Activated CD4-positive, alpha-beta T cell treated with anti-CD3 and anti-CD28 coated beads, Interleukin-2, amount 50 U/mL, for 4 hours (primary cell): Measurements from ENCODE around the gene HIVEP1.
"Not testable (repeated sequence)": the region's sequence is repeated elsewhere in the genome, so short reads cannot be mapped to it uniquely, and the experiment has no call there.

Experiments
- DNase-seq, 2 experiments: peaks; one replicate each; pipeline ENCODE4 v3.0.0-alpha.2; 2020

Gene HIVEP1

GRCh38 chr6:12163744-12164507, 151.8 kb downstream of the HIVEP1 start:
- no peak for DNase-seq

- DNase-seq = no peak
Observed at GRCh38 chr6:12164508-12164770, 152.3 kb downstream of the HIVEP1 start.

DNA sequence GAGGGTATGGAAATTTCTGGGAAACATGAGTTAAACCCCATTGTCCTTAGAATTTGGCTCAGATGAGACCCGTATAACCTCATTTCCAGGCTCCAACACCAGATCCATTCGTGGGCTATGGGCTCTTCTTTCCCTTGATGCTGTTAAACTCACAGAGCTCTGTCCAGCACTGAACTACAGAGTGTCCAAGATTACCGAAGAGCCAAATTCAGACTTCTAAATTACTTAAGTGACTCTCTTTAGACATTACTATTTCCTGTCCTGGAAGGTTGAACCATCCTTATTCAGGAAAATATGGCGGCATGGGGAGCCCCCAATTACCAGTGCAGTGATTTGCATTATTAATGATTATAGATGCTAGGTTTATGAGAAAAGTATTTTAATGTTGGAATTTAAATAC, 153.2 kb downstream of the HIVEP1 start:
- no peak for DNase-seq

- DNase-seq = no peak
Observed at GRCh38 chr6:12165722-12166280, 153.7 kb downstream of the HIVEP1 start.

DNA sequence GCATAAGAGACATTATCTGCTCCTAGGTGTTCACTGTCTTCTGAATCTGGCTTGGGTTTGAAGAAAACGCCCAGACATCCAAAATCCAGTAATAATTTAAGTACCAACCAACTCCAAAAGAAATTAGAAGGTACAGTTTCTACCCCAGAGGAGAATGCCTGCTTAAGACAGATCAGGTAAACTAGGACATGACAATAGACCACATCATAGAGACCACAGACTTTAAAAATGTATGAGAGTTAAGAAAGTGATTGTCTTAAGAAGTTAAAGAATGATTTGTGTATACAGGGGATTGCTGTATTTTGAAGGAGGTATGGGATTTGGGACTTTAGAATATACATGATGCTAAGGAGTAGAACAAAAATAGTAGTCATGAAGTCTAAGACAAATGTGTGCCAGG, 157.3 kb downstream of the HIVEP1 start:
- DNase-seq = no peak

GRCh38 chr6:12170351-12171092, 158.4 kb downstream of the HIVEP1 start:
- no peak for DNase-seq

DNA sequence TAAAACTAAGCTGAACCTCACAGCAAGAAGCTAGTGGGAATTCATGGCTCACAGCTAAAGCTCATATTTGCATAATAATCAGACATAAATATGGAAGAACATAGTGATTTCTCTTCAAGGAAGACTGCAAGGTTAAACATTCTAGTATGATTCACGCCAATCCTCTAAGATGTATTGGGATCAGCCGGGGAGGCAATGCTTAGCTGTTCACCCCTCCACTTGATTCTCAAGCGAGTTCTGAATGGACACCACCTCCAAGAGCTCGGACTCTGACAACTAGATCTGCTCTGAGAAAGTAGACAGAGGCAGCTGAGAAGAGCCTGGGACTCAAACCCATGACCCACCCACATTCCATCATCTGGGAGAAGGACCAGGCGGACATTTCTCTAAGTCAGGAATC, 159.6 kb downstream of the HIVEP1 start:
- no peak for DNase-seq

DNA sequence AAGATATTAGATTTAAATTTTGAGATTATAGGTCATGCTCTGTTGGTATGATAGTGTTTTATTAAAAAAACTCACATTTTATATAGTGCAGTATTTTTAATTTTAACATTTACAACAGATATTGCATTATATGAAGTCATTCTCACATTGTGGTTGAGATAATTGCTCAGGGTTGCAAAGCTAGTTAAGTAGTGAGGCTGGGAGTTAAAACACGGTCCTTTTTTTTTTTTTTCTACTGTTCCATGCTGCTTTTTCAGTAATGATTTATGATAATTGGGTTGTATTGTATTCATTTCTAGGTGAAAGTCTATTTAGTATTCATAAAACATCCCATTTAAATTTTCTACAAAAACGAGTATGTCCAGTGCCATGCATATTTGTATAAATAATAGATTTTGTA, 160.5 kb downstream of the HIVEP1 start:
- no peak for DNase-seq

GRCh38 chr6:12173181-12173580, 161.1 kb downstream of the HIVEP1 start:
- DNase-seq = no peak

DNA sequence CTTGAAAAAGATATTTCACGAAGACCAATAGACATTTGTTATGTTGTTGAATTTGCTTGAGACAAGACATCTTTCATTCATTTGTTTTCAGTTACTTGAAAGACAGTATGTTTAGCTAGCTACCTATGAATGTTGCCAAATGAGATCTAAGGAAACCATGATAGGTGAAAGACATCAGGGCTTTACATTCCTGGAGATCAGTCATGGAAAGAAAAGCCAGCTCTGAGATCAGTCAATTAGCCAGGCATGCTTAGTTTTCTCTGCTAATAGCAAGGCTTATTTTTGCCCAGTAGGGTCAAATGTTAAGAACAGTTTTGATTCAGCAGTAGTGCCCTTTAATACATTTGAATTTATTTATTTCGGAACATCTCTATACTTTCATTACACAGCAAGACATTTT, 161.5 kb downstream of the HIVEP1 start:
- DNase-seq = no peak

DNA sequence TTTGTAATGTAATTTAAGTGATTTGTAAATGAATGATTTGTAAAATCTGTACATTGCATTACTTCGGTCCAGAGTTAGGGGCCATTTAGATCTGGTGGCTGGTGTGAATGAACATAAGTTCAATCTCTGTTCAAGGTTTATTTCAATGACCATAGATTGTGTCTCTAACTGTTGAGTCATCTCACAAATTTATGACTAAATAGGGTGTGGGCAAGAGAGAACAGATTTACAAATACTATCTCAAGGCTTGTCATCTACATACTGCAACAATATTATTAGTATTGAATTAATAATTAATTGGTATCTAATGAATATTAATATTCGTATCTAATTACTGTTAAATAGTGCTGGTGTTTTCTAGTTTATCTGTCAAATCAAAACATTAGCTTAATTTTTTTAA, 162.8 kb downstream of the HIVEP1 start:
- no peak for DNase-seq

- DNase-seq = no peak
Observed at GRCh38 chr6:12175626-12176025, 163.5 kb downstream of the HIVEP1 start.

DNA sequence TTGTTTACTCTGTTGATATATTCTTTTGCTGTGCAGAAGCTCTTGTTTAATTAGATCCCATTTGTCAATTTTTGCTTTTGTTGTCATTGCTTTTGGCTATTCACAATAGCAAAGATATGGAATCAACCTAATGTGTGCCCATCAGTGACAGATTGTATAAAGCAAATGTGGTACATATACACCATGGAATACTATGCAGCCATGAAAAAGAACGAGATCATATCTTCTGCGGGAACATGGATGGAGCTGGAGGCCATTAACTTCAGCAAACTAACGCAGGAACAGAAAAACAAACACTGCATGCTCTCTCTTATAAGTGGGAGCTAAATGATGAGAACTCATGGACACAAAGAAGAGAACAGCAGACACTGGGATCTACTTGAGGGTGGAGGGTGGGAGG, 164.7 kb downstream of the HIVEP1 start:
- not testable (repeated sequence) for DNase-seq

DNA sequence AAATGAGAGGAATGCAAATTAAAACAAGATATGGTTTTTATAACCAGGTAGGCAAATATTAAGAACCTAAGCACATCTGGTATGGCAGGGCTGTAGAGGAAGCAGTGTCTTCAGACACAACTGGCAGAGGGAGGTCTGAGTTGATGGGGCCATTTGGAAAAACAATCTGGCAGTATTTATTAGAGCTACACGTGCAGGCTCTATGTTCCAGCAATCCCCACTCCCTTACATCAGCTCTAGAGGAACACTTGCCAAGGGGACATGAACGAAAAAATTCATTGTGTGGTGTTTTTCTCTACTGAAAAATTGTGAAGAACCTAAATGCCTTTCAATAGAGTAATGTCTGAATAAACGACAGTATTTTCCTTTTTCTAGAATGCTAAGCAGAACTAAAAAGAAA, 166.4 kb downstream of the HIVEP1 start:
- no peak for DNase-seq

- DNase-seq = no peak
Observed at GRCh38 chr6:12181481-12181880, 169.4 kb downstream of the HIVEP1 start.

DNA sequence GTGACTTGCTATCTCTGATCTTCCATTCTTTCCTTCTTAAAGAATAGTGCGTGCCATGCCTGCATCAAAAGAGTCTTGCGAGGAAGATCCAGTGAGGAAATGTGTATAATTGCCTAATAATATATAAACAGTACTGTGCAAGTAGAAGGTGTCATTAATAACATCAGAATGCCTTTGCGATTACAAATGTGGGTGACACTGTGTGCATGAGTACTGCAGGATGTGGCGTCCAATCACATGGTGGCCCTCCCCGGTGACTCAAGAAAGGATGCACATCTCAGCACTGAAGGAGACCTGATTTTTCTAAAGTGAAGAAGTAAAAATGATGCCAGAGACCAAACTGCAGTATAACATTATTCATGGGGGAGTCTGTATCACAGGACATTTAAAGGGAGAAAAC, 170.6 kb downstream of the HIVEP1 start:
- DNase-seq = no peak

- no peak for DNase-seq
Observed at GRCh38 chr6:12185081-12185673, 173.1 kb downstream of the HIVEP1 start.

- DNase-seq = no peak
Observed at GRCh38 chr6:12186528-12186927, 174.4 kb downstream of the HIVEP1 start.

- no peak for DNase-seq
Observed at GRCh38 chr6:12189150-12189549, 177.0 kb downstream of the HIVEP1 start.

GRCh38 chr6:12189661-12190060, 177.5 kb downstream of the HIVEP1 start:
- DNase-seq = no peak

GRCh38 chr6:12190252-12190651, 178.1 kb downstream of the HIVEP1 start:
- DNase-seq = no peak

- no peak for DNase-seq
Observed at GRCh38 chr6:12196326-12196936, 184.3 kb downstream of the HIVEP1 start.

DNA sequence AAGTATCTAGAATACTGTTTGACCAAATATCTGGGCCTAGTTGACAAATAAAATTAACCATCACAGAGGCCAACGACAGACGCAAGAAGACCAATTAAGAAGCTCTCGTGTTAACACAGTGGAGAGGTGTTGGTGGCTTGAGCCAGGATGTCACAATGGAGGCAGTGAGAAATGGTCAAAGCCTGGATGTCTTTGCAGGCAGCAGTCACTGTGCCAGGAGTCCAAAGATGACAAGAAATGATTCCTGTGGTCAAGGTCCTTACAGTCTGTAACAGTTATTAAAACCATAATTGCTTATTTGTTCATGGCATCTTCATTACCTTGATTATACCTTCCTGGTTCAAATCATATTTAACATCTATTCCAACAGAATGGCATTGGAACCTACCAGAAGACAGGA, 186.7 kb downstream of the HIVEP1 start:
- no peak for DNase-seq
